ENCODE results near the gene KAT2A. TPM values are rescaled to one million over a fixed set of nuclear protein-coding genes. Genes with fewer than 3 reads are reported as not detected.
A peak's percentile ranks its signal among the peaks of the same experiment; 100 is the strongest.
"Not testable (repeated sequence)": the region's sequence is repeated elsewhere in the genome, so short reads cannot be mapped to it uniquely, and the experiment has no call there.

The KAT2A gene
- polyA plus RNA-seq, 1 experiment = 13.6 TPM

- ChIA-PET CTCF (interaction anchor here (0.9 to 2.4 kb wide), 2 partner anchors 11 to 385 kb away, joined by 3 to 5 read pairs; no protein-coding TSS in a partner anchor), POLR2A (interaction anchor here (0.6 to 1.5 kb wide), 2 partner anchors 11 to 46 kb away, joined by 3 to 9 read pairs; no protein-coding TSS in a partner anchor)
- Histone ChIP-seq H3K4me3 (ENCODE audit: low read depth, low read length) (no peak overlapping the region), H3K9me3 (ENCODE audit: control insufficient read depth, insufficient read depth, low read length) (no peaks in the 10 kb centered on the region), H3K27ac (ENCODE audit: low read depth, low read length) (peak overlapping the region; percentile 53), H3K27me3 (ENCODE audit: control insufficient read depth, insufficient read depth, low read length) (no peaks in the 10 kb centered on the region)
- DNase-seq (ENCODE audit: low read depth, low spot score) = no peak
- no peak for TF ChIP-seq CTCF (IDR thresholded peaks at IDR 0.05; ENCODE audit: low read depth, low read length)
Measured at GRCh38 chr17:42142371-42142896, 21.3 kb upstream of the KAT2A start.

- CTCF ChIA-PET = no interaction called here
- DNase-seq (ENCODE audit: low read depth, low spot score) = no peak
- TF ChIP-seq CTCF (IDR thresholded peaks at IDR 0.05; ENCODE audit: low read depth, low read length) = no peak
- no peaks in the 10 kb centered on the region for H3K27me3 ChIP-seq (ENCODE audit: control insufficient read depth, insufficient read depth, low read length)
- H3K4me3 ChIP-seq (ENCODE audit: low read depth, low read length) = no peak overlapping the region
- H3K9me3 ChIP-seq (ENCODE audit: control insufficient read depth, insufficient read depth, low read length) = no peaks in the 10 kb centered on the region
- POLR2A ChIA-PET = no interaction called here
- H3K27ac ChIP-seq (ENCODE audit: low read depth, low read length) = no peak overlapping the region
Measured at GRCh38 chr17:42141382-42141781, 20.2 kb upstream of the KAT2A start.

- H3K27me3 ChIP-seq (ENCODE audit: control insufficient read depth, insufficient read depth, low read length); CTCF ChIA-PET; DNase-seq (ENCODE audit: low read depth, low spot score); H3K4me3 ChIP-seq (ENCODE audit: low read depth, low read length); H3K9me3 ChIP-seq (ENCODE audit: control insufficient read depth, insufficient read depth, low read length); H3K27ac ChIP-seq (ENCODE audit: low read depth, low read length): not testable (repeated sequence)
- POLR2A ChIA-PET = interaction anchor here (0.5 to 0.6 kb wide), 2 partner anchors 9 to 764 kb away, joined by 5 to 9 read pairs; no protein-coding TSS in a partner anchor
Measured at GRCh38 chr17:42140690-42141089, 19.5 kb upstream of the KAT2A start.

DNA sequence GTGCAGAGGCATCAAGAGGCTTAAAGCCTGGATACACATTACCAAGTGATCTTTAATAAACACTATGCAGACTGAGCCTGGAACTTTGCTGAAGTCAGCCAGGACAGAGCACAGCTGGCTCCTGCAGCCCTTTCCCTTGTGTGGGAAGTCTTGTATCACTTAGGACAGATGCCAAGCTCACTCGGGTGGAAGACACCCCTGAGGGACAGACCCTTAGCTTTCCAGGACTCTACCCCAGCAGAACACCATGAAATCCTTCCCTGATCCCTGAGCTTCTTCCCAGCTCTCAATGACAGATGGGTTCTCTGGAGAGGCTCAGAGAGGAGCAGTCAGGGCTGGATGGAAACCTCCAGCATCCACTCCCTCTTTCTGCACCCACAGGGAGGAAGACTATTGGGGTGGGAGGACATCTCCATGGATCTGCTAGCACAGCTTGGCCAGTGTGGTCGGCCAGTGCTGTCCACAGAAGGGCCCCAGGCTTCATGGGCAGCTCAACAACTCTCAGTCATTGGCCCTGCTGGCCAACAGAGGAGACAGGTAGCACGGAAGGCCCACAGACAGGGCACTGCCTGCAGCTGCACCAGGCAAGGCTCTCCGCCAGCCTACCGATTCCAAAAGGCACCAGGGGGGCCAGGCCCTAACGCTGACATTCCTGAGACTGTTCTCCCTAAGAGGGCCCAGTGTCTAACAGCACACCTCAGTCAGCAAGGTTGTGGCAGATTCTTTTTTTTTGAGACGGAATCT, 17.8 kb upstream of the KAT2A start:
- no peak for TF ChIP-seq CTCF (IDR thresholded peaks at IDR 0.05; ENCODE audit: low read depth, low read length)
- H3K27ac ChIP-seq (ENCODE audit: low read depth, low read length) = no peak overlapping the region
- ChIA-PET CTCF (interaction anchor here (0.6 kb wide), 2 partner anchors 13 to 751 kb away, joined by 3 read pairs; no protein-coding TSS in a partner anchor), POLR2A (no interaction called here)
- H3K27me3 ChIP-seq (ENCODE audit: control insufficient read depth, insufficient read depth, low read length) = no peaks in the 10 kb centered on the region
- no peaks in the 10 kb centered on the region for H3K9me3 ChIP-seq (ENCODE audit: control insufficient read depth, insufficient read depth, low read length)
- H3K4me3 ChIP-seq (ENCODE audit: low read depth, low read length) = no peak overlapping the region
- no peak for DNase-seq (ENCODE audit: low read depth, low spot score)

DNA sequence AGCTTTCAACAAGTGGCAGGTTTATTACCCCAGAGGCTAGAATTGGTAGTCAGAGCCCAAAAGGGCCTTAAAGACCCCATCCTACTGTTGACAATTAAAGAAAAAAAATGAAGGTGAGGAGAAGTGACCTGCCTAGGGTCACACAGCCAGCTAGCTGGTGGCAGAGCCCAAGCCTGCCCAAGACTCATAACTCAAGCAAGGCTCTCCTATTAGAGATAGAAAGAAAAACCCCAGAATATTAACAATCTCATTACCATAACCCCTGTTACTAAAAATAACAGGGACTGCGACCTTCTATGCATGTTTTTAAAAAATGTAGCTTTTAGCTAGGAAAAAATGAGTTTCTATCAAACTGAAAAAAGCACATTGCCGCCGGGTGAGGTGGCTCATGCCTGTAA, 15.5 kb upstream of the KAT2A start:
- no peak for TF ChIP-seq CTCF (IDR thresholded peaks at IDR 0.05; ENCODE audit: low read depth, low read length)
- no peak overlapping the region for H3K27ac ChIP-seq (ENCODE audit: low read depth, low read length)
- no peaks in the 10 kb centered on the region for H3K27me3 ChIP-seq (ENCODE audit: control insufficient read depth, insufficient read depth, low read length)
- ChIA-PET POLR2A (interaction anchor here (0.6 kb wide), 2 partner anchors 16 to 136 kb away, joined by 3 to 4 read pairs; no protein-coding TSS in a partner anchor), CTCF (interaction anchor here (0.5 to 1.4 kb wide), 2 partner anchors 47 to 111 kb away, joined by 3 read pairs; no protein-coding TSS in a partner anchor)
- DNase-seq (ENCODE audit: low read depth, low spot score) = no peak
- no peaks in the 10 kb centered on the region for H3K9me3 ChIP-seq (ENCODE audit: control insufficient read depth, insufficient read depth, low read length)
- H3K4me3 ChIP-seq (ENCODE audit: low read depth, low read length) = no peak overlapping the region
